ENCODE results near the gene PKNOX2.

PKNOX2 gene

GRCh38 chr11:125253289-125253688, 88.7 kb downstream of the PKNOX2 start:
- no peaks in the 10 kb centered on the region for H3K9me3 ChIP-seq (ENCODE audit: control insufficient read depth in 5 of 5, low read length in 5 of 5)
- no peak overlapping the region for H3K4me3 ChIP-seq (ENCODE audit: low read depth in 1 of 5, low read length in 5 of 5)
- no peak overlapping the region for H3K27ac ChIP-seq (ENCODE audit: low read depth, low read length)
- peaks cover 0 to 9% (median under 1%) of the 10 kb centered on the region in 5 donors for H3K4me1 ChIP-seq (ENCODE audit: control insufficient read depth in 5 of 5, insufficient read depth in 5 of 5, low read length in 5 of 5)
- H3K9ac ChIP-seq (ENCODE audit: low read length in 5 of 5): no peak overlapping the region
- H3K36me3 ChIP-seq (ENCODE audit: control insufficient read depth in 5 of 5, insufficient read depth in 5 of 5, low read length in 5 of 5): no peaks in the 10 kb centered on the region
- H3K27me3 ChIP-seq (ENCODE audit: control insufficient read depth in 5 of 5, insufficient read depth in 4 of 5, low read length in 5 of 5): no peaks in the 10 kb centered on the region

GRCh38 chr11:125253795-125254525, 89.4 kb downstream of the PKNOX2 start:
- Histone ChIP-seq H3K9ac (ENCODE audit: low read length in 5 of 5) (no peak overlapping the region), H3K36me3 (ENCODE audit: control insufficient read depth in 5 of 5, insufficient read depth in 5 of 5, low read length in 5 of 5) (no peaks in the 10 kb centered on the region), H3K9me3 (ENCODE audit: control insufficient read depth in 5 of 5, low read length in 5 of 5) (no peaks in the 10 kb centered on the region), H3K4me3 (ENCODE audit: low read depth in 1 of 5, low read length in 5 of 5) (no peak overlapping the region), H3K27ac (ENCODE audit: low read depth, low read length) (no peak overlapping the region), H3K27me3 (ENCODE audit: control insufficient read depth in 5 of 5, insufficient read depth in 4 of 5, low read length in 5 of 5) (no peaks in the 10 kb centered on the region), H3K4me1 (ENCODE audit: control insufficient read depth in 5 of 5, insufficient read depth in 5 of 5, low read length in 5 of 5) (peaks cover 0 to 15% (median 7%) of the 10 kb centered on the region in 5 donors)

DNA sequence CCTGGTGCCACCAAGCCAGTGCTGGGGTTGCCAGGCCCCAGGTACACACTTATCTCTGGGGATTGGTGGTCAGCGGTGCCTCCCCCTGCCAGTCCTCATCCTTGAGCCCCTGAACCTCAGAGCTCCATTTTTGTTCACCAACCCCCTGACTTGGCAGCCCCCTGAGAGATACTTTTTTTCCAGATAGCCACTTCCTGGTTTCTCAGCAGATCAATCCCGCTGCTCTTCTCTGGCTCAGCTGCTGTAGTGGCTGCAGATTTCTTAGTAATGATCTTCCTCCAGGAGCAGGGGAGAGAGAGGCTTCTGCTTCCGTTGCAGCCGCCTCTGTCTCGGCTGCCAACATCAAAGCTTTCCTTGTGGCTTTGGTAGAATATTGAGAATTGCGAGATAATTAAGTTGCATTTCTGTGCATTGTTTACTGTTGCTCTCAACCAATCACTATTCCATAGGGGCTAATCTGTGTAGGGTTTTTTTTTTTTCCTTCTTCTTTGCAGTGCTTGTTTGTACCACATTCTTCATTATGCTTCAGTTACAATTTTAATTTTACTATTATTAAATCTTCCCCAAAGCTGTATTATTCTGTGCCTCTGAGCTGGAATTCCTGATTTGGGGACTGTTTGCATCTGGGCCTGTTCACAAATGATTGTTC, 92.1 kb downstream of the PKNOX2 start:
- Histone ChIP-seq H3K9ac (ENCODE audit: low read length in 5 of 5) (no peak overlapping the region), H3K27ac (ENCODE audit: low read depth, low read length) (no peak overlapping the region), H3K4me3 (ENCODE audit: low read depth in 1 of 5, low read length in 5 of 5) (no peak overlapping the region), H3K4me1 (ENCODE audit: control insufficient read depth in 5 of 5, insufficient read depth in 5 of 5, low read length in 5 of 5) (peaks cover 0 to 20% (median 8%) of the 10 kb centered on the region in 5 donors), H3K27me3 (ENCODE audit: control insufficient read depth in 5 of 5, insufficient read depth in 4 of 5, low read length in 5 of 5) (no peaks in the 10 kb centered on the region), H3K36me3 (ENCODE audit: control insufficient read depth in 5 of 5, insufficient read depth in 5 of 5, low read length in 5 of 5) (no peaks in the 10 kb centered on the region), H3K9me3 (ENCODE audit: control insufficient read depth in 5 of 5, low read length in 5 of 5) (no peaks in the 10 kb centered on the region)

- H3K36me3 ChIP-seq (ENCODE audit: control insufficient read depth in 5 of 5, insufficient read depth in 5 of 5, low read length in 5 of 5): no peaks in the 10 kb centered on the region
- no peaks in the 10 kb centered on the region for H3K9me3 ChIP-seq (ENCODE audit: control insufficient read depth in 5 of 5, low read length in 5 of 5)
- no peak overlapping the region for H3K27ac ChIP-seq (ENCODE audit: low read depth, low read length)
- H3K9ac ChIP-seq (ENCODE audit: low read length in 5 of 5): no peak overlapping the region
- H3K4me1 ChIP-seq (ENCODE audit: control insufficient read depth in 5 of 5, insufficient read depth in 5 of 5, low read length in 5 of 5): peaks cover 0 to 24% (median 8%) of the 10 kb centered on the region in 5 donors
- no peak overlapping the region for H3K4me3 ChIP-seq (ENCODE audit: low read depth in 1 of 5, low read length in 5 of 5)
- H3K27me3 ChIP-seq (ENCODE audit: control insufficient read depth in 5 of 5, insufficient read depth in 4 of 5, low read length in 5 of 5): peaks cover 0 to 2% (median 0%) of the 10 kb centered on the region in 5 donors
These were observed 92.6 kb downstream of the PKNOX2 start for GRCh38 chr11:125257190-125257579.

DNA sequence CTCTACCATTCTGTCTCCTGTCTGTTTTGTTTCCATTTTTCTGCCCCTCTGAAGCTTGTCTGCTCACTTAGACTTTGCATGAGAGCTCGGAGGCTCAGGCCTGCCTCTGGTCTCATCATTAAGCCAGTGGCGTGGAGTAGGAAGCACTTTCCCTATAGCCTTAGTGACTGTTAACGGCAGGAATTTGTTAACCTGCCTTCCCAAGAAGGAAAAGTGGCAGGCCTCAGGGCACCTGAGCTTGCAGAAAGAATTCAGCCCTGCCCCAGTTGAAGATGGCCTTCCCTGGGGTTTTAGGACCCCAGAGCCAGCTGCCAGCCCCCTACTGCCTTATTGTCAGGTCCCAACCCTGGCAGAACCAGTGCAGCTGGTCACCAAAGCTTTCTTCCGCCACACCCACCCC, 93.2 kb downstream of the PKNOX2 start:
- no peak overlapping the region for H3K27ac ChIP-seq (ENCODE audit: low read depth, low read length)
- no peak overlapping the region for H3K4me3 ChIP-seq (ENCODE audit: low read depth in 1 of 5, low read length in 5 of 5)

DNA sequence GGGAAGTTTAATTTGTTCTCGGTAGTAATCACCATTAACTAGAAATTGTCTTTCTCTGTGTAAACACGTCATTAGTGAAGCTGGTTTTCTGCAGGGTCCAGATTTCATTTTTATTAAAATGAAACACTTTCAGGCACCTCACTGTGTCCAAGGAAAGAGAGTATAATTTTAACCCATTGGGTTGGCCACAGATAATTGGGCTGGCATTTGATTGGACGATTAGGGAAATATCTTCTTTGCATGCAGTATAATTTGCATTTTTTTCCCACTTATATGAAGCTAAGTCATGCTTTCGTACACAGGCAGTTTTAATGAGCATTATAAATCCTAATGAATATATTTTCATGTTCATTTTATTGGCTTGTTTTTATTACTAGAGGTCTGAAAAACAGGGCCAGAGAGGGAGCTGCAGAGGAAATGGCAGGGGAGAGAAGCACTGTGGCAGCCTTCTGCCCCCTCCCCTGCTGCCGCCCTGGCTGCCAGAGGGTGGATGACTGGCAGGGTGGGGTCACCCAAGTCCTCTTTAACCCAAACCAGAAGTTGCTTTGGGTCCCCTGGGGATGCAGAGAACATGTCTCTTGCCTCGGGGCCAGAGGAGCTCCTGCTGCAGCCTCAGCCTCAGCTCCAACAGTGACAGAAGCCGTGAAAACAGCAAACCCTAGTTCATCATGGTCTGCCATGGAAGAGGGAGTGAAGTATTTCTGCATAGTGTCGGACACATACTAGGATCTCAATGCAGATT, 93.9 kb downstream of the PKNOX2 start:
- Histone ChIP-seq H3K9ac (ENCODE audit: low read length in 5 of 5) (peak overlapping the region in 1 of 5 donors; percentile 16), H3K27ac (ENCODE audit: low read depth, low read length) (no peak overlapping the region), H3K27me3 (ENCODE audit: control insufficient read depth in 5 of 5, insufficient read depth in 4 of 5, low read length in 5 of 5) (peaks cover 1 to 15% (median 7%) of the 10 kb centered on the region in 5 donors), H3K4me3 (ENCODE audit: low read depth in 1 of 5, low read length in 5 of 5) (no peak overlapping the region), H3K36me3 (ENCODE audit: control insufficient read depth in 5 of 5, insufficient read depth in 5 of 5, low read length in 5 of 5) (no peaks in the 10 kb centered on the region), H3K4me1 (ENCODE audit: control insufficient read depth in 5 of 5, insufficient read depth in 5 of 5, low read length in 5 of 5) (peaks cover 3 to 35% (median 18%) of the 10 kb centered on the region in 5 donors), H3K9me3 (ENCODE audit: control insufficient read depth in 5 of 5, low read length in 5 of 5) (no peaks in the 10 kb centered on the region)

More for the DNA sequence above, 93.2 kb downstream of the PKNOX2 start:
- no peaks in the 10 kb centered on the region for H3K36me3 ChIP-seq (ENCODE audit: control insufficient read depth in 5 of 5, insufficient read depth in 5 of 5, low read length in 5 of 5)
- H3K4me1 ChIP-seq (ENCODE audit: control insufficient read depth in 5 of 5, insufficient read depth in 5 of 5, low read length in 5 of 5): peaks cover 0 to 28% (median 11%) of the 10 kb centered on the region in 5 donors
- peaks cover 0 to 8% (median 0%) of the 10 kb centered on the region in 5 donors for H3K27me3 ChIP-seq (ENCODE audit: control insufficient read depth in 5 of 5, insufficient read depth in 4 of 5, low read length in 5 of 5)
- no peaks in the 10 kb centered on the region for H3K9me3 ChIP-seq (ENCODE audit: control insufficient read depth in 5 of 5, low read length in 5 of 5)
- no peak overlapping the region for H3K9ac ChIP-seq (ENCODE audit: low read length in 5 of 5)

GRCh38 chr11:125261588-125261987, 97.0 kb downstream of the PKNOX2 start:
- no peaks in the 10 kb centered on the region for H3K9me3 ChIP-seq (ENCODE audit: control insufficient read depth in 5 of 5, low read length in 5 of 5)
- no peak overlapping the region for H3K4me3 ChIP-seq (ENCODE audit: low read depth in 1 of 5, low read length in 5 of 5)
- no peaks in the 10 kb centered on the region for H3K36me3 ChIP-seq (ENCODE audit: control insufficient read depth in 5 of 5, insufficient read depth in 5 of 5, low read length in 5 of 5)
- H3K27ac ChIP-seq (ENCODE audit: low read depth, low read length): no peak overlapping the region
- H3K4me1 ChIP-seq (ENCODE audit: control insufficient read depth in 5 of 5, insufficient read depth in 5 of 5, low read length in 5 of 5): peaks cover 3 to 41% (median 24%) of the 10 kb centered on the region in 5 donors
- H3K27me3 ChIP-seq (ENCODE audit: control insufficient read depth in 5 of 5, insufficient read depth in 4 of 5, low read length in 5 of 5): peaks cover 6 to 18% (median 9%) of the 10 kb centered on the region in 5 donors
- no peak overlapping the region for H3K9ac ChIP-seq (ENCODE audit: low read length in 5 of 5)

DNA sequence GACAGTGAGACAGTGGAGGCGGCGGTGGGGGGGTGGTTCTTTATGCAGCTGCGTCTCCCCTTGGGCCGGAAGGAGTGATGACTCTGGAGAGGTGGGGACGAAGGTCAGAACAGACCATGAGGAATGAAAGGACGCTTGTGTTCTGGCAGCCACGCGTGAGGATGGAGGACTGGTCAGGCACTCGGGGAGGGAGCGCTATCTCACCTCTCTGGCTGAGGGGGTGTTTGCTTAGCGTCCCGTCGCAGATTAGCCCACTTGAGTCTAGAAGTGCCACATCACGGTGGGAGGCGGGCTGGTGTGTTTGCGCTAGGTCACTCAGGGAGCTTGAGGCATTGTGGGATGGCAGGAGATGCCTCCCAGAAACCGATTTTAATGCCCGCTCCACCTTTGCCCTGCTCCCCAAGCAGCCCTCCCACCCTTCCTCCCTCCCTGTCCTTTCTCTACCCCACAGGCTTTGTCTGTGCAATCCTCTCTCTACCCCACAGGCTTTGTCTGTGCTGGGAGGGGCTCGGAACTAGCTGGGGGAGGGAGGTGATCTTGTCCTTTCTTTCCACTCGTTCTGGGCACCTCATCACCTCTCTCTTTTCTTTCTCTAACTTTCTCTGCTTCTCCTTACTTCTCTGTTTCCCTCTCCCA, 97.8 kb downstream of the PKNOX2 start:
- Histone ChIP-seq H3K9me3 (ENCODE audit: control insufficient read depth in 5 of 5, low read length in 5 of 5) (no peaks in the 10 kb centered on the region), H3K36me3 (ENCODE audit: control insufficient read depth in 5 of 5, insufficient read depth in 5 of 5, low read length in 5 of 5) (no peaks in the 10 kb centered on the region), H3K27me3 (ENCODE audit: control insufficient read depth in 5 of 5, insufficient read depth in 4 of 5, low read length in 5 of 5) (peaks cover 6 to 18% (median 9%) of the 10 kb centered on the region in 5 donors), H3K27ac (ENCODE audit: low read depth, low read length) (no peak overlapping the region), H3K4me1 (ENCODE audit: control insufficient read depth in 5 of 5, insufficient read depth in 5 of 5, low read length in 5 of 5) (peaks cover 3 to 41% (median 24%) of the 10 kb centered on the region in 5 donors), H3K9ac (ENCODE audit: low read length in 5 of 5) (no peak overlapping the region), H3K4me3 (ENCODE audit: low read depth in 1 of 5, low read length in 5 of 5) (no peak overlapping the region)

DNA sequence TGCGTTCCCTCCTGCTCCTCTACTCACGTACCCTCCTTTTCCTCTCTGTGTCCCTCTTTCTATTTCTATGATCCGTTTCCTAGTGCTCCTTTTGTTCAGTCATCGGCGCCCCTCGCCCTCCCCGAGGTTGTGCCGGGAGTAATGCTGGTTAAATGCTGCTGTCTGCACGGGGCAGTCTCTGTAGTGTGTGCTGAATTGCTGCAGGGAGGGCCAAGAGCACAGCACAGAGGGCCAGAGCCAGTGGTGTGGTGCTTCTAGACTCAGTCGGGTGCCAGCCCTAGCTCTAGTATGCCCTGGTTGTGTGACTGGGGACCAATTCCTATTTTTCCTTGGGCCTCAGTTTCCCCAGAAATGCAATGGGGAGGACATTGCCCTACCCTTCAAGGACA, 98.3 kb downstream of the PKNOX2 start:
- Histone ChIP-seq H3K36me3 (ENCODE audit: control insufficient read depth in 5 of 5, insufficient read depth in 5 of 5, low read length in 5 of 5) (no peaks in the 10 kb centered on the region), H3K9ac (ENCODE audit: low read length in 5 of 5) (no peak overlapping the region), H3K4me1 (ENCODE audit: control insufficient read depth in 5 of 5, insufficient read depth in 5 of 5, low read length in 5 of 5) (peaks cover 3 to 41% (median 24%) of the 10 kb centered on the region in 5 donors), H3K27me3 (ENCODE audit: control insufficient read depth in 5 of 5, insufficient read depth in 4 of 5, low read length in 5 of 5) (peaks cover 6 to 18% (median 9%) of the 10 kb centered on the region in 5 donors), H3K27ac (ENCODE audit: low read depth, low read length) (no peak overlapping the region), H3K4me3 (ENCODE audit: low read depth in 1 of 5, low read length in 5 of 5) (peak overlapping the region in 1 of 5 donors; percentile 13), H3K9me3 (ENCODE audit: control insufficient read depth in 5 of 5, low read length in 5 of 5) (no peaks in the 10 kb centered on the region)

Data from subcutaneous abdominal adipose tissue (tissue), 5 donors.